Measurements from ENCODE around the gene KCTD10. TPM values are rescaled to one million over a fixed set of nuclear protein-coding genes. Genes with fewer than 3 reads are reported as not detected.
A peak's percentile ranks its signal among the peaks of the same experiment; 100 is the strongest.

Gene KCTD10
- total RNA-seq, 3 donors from 2014 or later (not counting 1 experiment from before 2014, with no cell fraction given), result 76.0 to 141 (median 79.0) TPM

DNA sequence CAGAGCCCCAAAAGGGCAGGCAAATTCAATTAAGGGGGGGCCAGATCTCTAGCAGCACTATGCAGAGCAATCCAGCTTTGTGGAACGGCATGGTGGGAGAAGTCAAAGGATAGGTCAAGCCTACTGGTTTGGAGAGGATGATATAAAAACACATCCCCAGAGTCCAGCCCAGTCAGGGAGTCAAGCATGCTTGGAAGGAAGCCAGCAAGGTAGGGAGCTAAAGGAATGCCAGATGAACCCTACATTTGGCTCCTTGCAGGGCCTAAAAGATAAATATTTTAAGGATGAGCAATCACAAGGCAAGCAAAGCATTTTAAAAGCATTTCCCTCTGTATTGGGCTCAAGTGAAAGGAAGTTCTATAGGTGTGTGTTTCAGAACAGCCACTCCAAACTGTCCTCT, 21.4 kb downstream of the KCTD10 start:
- Mint-ChIP-seq H3K36me3 (peaks cover 42% of the 10 kb centered on the region), H3K4me3 (no peak overlapping the region), H3K4me1 (peaks cover 80 to 83% of the 10 kb centered on the region in 2 donors), H3K27ac (peak overlapping the region in 1 of 2 donors; percentile 86), H3K9me3 (no peaks in the 10 kb centered on the region), H3K27me3 (ENCODE audit: low read depth in 2 of 2) (no peaks in the 10 kb centered on the region)
- TF ChIP-seq, protein P1, sequence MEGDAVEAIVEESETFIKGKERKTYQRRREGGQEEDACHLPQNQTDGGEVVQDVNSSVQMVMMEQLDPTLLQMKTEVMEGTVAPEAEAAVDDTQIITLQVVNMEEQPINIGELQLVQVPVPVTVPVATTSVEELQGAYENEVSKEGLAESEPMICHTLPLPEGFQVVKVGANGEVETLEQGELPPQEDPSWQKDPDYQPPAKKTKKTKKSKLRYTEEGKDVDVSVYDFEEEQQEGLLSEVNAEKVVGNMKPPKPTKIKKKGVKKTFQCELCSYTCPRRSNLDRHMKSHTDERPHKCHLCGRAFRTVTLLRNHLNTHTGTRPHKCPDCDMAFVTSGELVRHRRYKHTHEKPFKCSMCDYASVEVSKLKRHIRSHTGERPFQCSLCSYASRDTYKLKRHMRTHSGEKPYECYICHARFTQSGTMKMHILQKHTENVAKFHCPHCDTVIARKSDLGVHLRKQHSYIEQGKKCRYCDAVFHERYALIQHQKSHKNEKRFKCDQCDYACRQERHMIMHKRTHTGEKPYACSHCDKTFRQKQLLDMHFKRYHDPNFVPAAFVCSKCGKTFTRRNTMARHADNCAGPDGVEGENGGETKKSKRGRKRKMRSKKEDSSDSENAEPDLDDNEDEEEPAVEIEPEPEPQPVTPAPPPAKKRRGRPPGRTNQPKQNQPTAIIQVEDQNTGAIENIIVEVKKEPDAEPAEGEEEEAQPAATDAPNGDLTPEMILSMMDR (IDR thresholded peaks at IDR 0.05), result no peak
- DNase-seq, result no peak
- H3K4me3 ChIP-seq (ENCODE audit: low read length), result no peak overlapping the region
- no peaks in the 10 kb centered on the region for H3K27me3 ChIP-seq (ENCODE audit: control insufficient read depth, insufficient read depth, low read length)
- no peak overlapping the region for H3K27ac ChIP-seq (ENCODE audit: low read length)
- intact Hi-C loops (cut with micrococcal nuclease), result no loop called here
- H3K4me1 ChIP-seq (ENCODE audit: control insufficient read depth, insufficient read depth, low read length), result peaks cover 65% of the 10 kb centered on the region
- WGBS (ENCODE audit: insufficient coverage), result 93% methylated on average over 1 of the region's 1 CpG
- H3K9me3 ChIP-seq (ENCODE audit: control insufficient read depth, insufficient read depth, low read length), result no peaks in the 10 kb centered on the region
- peaks cover 57% of the 10 kb centered on the region for H3K36me3 ChIP-seq (ENCODE audit: control insufficient read depth, insufficient read depth, low read length)
- ATAC-seq, result no peak

GRCh38 chr12:109452489-109452888, 24.6 kb downstream of the KCTD10 start:
- peaks cover 56% of the 10 kb centered on the region for H3K4me1 ChIP-seq (ENCODE audit: control insufficient read depth, insufficient read depth, low read length)
- H3K9me3 ChIP-seq (ENCODE audit: control insufficient read depth, insufficient read depth, low read length), result no peaks in the 10 kb centered on the region
- Mint-ChIP-seq H3K9me3 (no peaks in the 10 kb centered on the region), H3K4me3 (peak overlapping the region; percentile 75), H3K4me1 (peaks cover 70 to 74% of the 10 kb centered on the region in 2 donors), H3K27ac (peak overlapping the region; percentile 92 to 93), H3K36me3 (peaks cover 32% of the 10 kb centered on the region), H3K27me3 (ENCODE audit: low read depth in 2 of 2) (no peaks in the 10 kb centered on the region)
- H3K4me3 ChIP-seq (ENCODE audit: low read length), result no peak overlapping the region
- H3K27ac ChIP-seq (ENCODE audit: low read length), result no peak overlapping the region
- no peak for DNase-seq
- H3K27me3 ChIP-seq (ENCODE audit: control insufficient read depth, insufficient read depth, low read length), result no peaks in the 10 kb centered on the region
- TF ChIP-seq, protein P1 (IDR thresholded peaks at IDR 0.05), result no peak
- intact Hi-C loops (cut with micrococcal nuclease), result no loop called here
- H3K36me3 ChIP-seq (ENCODE audit: control insufficient read depth, insufficient read depth, low read length), result peaks cover 51% of the 10 kb centered on the region
- ATAC-seq, result no peak
- 64% methylated on average over 2 of the region's 2 CpGs for WGBS (ENCODE audit: insufficient coverage)

GRCh38 chr12:109451400-109451799, 25.7 kb downstream of the KCTD10 start:
- intact Hi-C loops (cut with micrococcal nuclease), result loop anchor here (2.0 kb wide), 3 partner anchors 23 to 43 kb away; partner anchors contain the start of genes KCTD10 and UBE3B
- TF ChIP-seq, protein P1 (IDR thresholded peaks at IDR 0.05), result no peak
- 80% methylated on average over 23 of the region's 23 CpGs for WGBS (ENCODE audit: insufficient coverage)
- Mint-ChIP-seq H3K27me3 (ENCODE audit: low read depth in 2 of 2) (no peaks in the 10 kb centered on the region), H3K27ac (peak overlapping the region; percentile 92 to 93), H3K4me1 (peaks cover 66 to 71% of the 10 kb centered on the region in 2 donors), H3K4me3 (peak overlapping the region; percentile 88), H3K9me3 (no peaks in the 10 kb centered on the region), H3K36me3 (peaks cover 21% of the 10 kb centered on the region)
- no peak overlapping the region for H3K4me3 ChIP-seq (ENCODE audit: low read length)
- DNase-seq (no peak), ATAC-seq (peak; percentile 25 to 39 (median 26))
- H3K27ac ChIP-seq (ENCODE audit: low read length), result peak overlapping the region; percentile 81
- H3K4me1 ChIP-seq (ENCODE audit: control insufficient read depth, insufficient read depth, low read length), result peaks cover 60% of the 10 kb centered on the region
- no peaks in the 10 kb centered on the region for H3K9me3 ChIP-seq (ENCODE audit: control insufficient read depth, insufficient read depth, low read length)
- no peaks in the 10 kb centered on the region for H3K27me3 ChIP-seq (ENCODE audit: control insufficient read depth, insufficient read depth, low read length)
- peaks cover 44% of the 10 kb centered on the region for H3K36me3 ChIP-seq (ENCODE audit: control insufficient read depth, insufficient read depth, low read length)

DNA sequence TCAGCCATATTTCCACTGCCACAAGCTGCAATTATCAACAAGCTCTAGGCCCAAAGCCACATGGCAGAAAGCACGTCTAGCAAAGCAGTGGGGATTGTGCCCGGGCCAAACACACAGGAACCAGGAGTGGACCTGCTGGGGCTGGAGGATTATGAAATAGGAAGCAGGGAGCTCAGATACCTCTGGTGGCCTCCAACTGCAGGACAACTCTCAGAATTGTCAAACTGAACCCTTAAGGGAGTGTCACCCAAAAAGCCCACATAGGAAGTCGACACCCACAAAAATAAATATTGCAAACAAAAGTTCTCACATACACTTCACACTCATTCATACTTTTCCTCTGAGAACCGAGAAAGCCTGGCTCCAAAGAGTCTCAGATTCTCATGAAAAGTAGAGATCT, 26.1 kb downstream of the KCTD10 start:
- peak overlapping the region; percentile 81 for H3K27ac ChIP-seq (ENCODE audit: low read length)
- WGBS (ENCODE audit: insufficient coverage), result 42% methylated on average over 4 of the region's 4 CpGs
- peak; percentile 17 to 33 for DNase-seq

More for the DNA sequence above, 26.1 kb downstream of the KCTD10 start:
- Histone ChIP-seq H3K36me3 (ENCODE audit: control insufficient read depth, insufficient read depth, low read length) (peaks cover 39% of the 10 kb centered on the region), H3K9me3 (ENCODE audit: control insufficient read depth, insufficient read depth, low read length) (no peaks in the 10 kb centered on the region), H3K4me3 (ENCODE audit: low read length) (no peak overlapping the region), H3K27me3 (ENCODE audit: control insufficient read depth, insufficient read depth, low read length) (no peaks in the 10 kb centered on the region), H3K4me1 (ENCODE audit: control insufficient read depth, insufficient read depth, low read length) (peaks cover 60% of the 10 kb centered on the region)
- ATAC-seq, result peak; percentile 74 to 78 (median 74)
- TF ChIP-seq, protein P1 (IDR thresholded peaks at IDR 0.05), result no peak
- Mint-ChIP-seq H3K27ac (peak overlapping the region; percentile 92 to 93), H3K4me1 (peaks cover 63 to 67% of the 10 kb centered on the region in 2 donors), H3K27me3 (ENCODE audit: low read depth in 2 of 2) (no peaks in the 10 kb centered on the region), H3K4me3 (peak overlapping the region; percentile 88), H3K36me3 (peaks cover 17% of the 10 kb centered on the region), H3K9me3 (no peaks in the 10 kb centered on the region)
- intact Hi-C loops (cut with micrococcal nuclease), result loop anchor here (2.0 kb wide), 3 partner anchors 22 to 44 kb away; partner anchors contain the start of genes KCTD10 and UBE3B
